Cardiac fibroblast (primary cell): ENCODE data around the gene CDH20.
"Not testable (repeated sequence)": the region's sequence is repeated elsewhere in the genome, so short reads cannot be mapped to it uniquely, and the experiment has no call there.

Experiments used
- DNase-seq, 2 donors: peaks; one replicate each; pipeline versions ENCODE4 v3.0.0 to v3.0.0-alpha.2; 2010; ENCODE audit warnings: low read depth in 2 of 2
- H3K4me3 ChIP-seq, 2 donors: replicated peaks in 1 of 2; 1 replicate in 1 of 2; 2 replicates in 1 of 2; pipeline ENCODE4 v1.5.1; 2011; ENCODE audit warnings: low read depth in 2 of 2, low read length in 2 of 2, mild to moderate bottlenecking in 2 of 2, moderate library complexity in 1 of 2
- CTCF ChIP-seq: IDR thresholded peaks from one replicate; pipeline ENCODE4 v1.5.1; 2011; ENCODE audit warnings: low read depth, mild to moderate bottlenecking, low read length, inconsistent platforms

CDH20 gene

GRCh38 chr18:61360404-61361383 is 27.5 kb downstream of the CDH20 start:
- TF ChIP-seq CTCF, result no peak
- no peak for DNase-seq
- H3K4me3 ChIP-seq, result no peak overlapping the region

GRCh38 chr18:61362511-61362910 is 29.3 kb downstream of the CDH20 start:
- DNase-seq, result no peak
- no peak overlapping the region for H3K4me3 ChIP-seq
- TF ChIP-seq CTCF, result no peak

GRCh38 chr18:61364953-61365352 is 31.7 kb downstream of the CDH20 start:
- no peak for TF ChIP-seq CTCF
- no peak for DNase-seq
- no peak overlapping the region for H3K4me3 ChIP-seq

- H3K4me3 ChIP-seq, result no peak overlapping the region
- TF ChIP-seq CTCF, result no peak
- no peak for DNase-seq
These were observed 34.8 kb downstream of the CDH20 start for GRCh38 chr18:61368001-61368400.

GRCh38 chr18:61369671-61370070 is 36.4 kb downstream of the CDH20 start:
- not testable (repeated sequence) for DNase-seq, H3K4me3 ChIP-seq

GRCh38 chr18:61371111-61371510 is 37.9 kb downstream of the CDH20 start:
- TF ChIP-seq CTCF, result no peak
- no peak for DNase-seq

GRCh38 chr18:61379827-61380226 is 46.6 kb downstream of the CDH20 start:
- no peak overlapping the region for H3K4me3 ChIP-seq
- DNase-seq, result no peak
- no peak for TF ChIP-seq CTCF

More at GRCh38 chr18:61371111-61371510, 37.9 kb downstream of the CDH20 start:
- H3K4me3 ChIP-seq, result no peak overlapping the region
